Nephron progenitor cell (in vitro differentiated cells): Measurements from ENCODE around the gene NRCAM.

Experiments used
- DNase-seq: peaks from one replicate; pipeline ENCODE4 v3.0.0; 2021
- H3K27ac Mint-ChIP-seq: 2 replicates; pipeline ENCODE4 v1.8.0; 2021; ENCODE audit warnings: mild to moderate bottlenecking, moderate library complexity, mixed read lengths
- H3K27me3 Mint-ChIP-seq: 2 replicates; pipeline ENCODE4 v1.8.0; 2021; ENCODE audit warnings: mild to moderate bottlenecking, low read depth, mixed read lengths; ENCODE audit not compliant: poor library complexity
- H3K36me3 Mint-ChIP-seq: 2 replicates; pipeline ENCODE4 v1.8.0; 2021; ENCODE audit warnings: low read depth, mixed read lengths
- H3K4me1 Mint-ChIP-seq: 2 replicates; pipeline ENCODE4 v1.8.0; 2021; ENCODE audit warnings: mixed read lengths
- H3K4me3 Mint-ChIP-seq: 2 replicates; pipeline ENCODE4 v1.8.0; 2021; ENCODE audit warnings: mild to moderate bottlenecking, moderate library complexity, mixed read lengths
- H3K9me3 Mint-ChIP-seq: 2 replicates; pipeline ENCODE4 v1.8.0; 2021; ENCODE audit warnings: mild to moderate bottlenecking, moderate library complexity, mixed read lengths
- TF ChIP-seq, protein P1 (sequence below): fragments of 200-600 bp; sonication (generic); IDR thresholded peaks from 2 replicates; pipeline ENCODE4 v1.5.0; 2021; ENCODE audit warnings: antibody characterized with exemption

NRCAM gene

DNA sequence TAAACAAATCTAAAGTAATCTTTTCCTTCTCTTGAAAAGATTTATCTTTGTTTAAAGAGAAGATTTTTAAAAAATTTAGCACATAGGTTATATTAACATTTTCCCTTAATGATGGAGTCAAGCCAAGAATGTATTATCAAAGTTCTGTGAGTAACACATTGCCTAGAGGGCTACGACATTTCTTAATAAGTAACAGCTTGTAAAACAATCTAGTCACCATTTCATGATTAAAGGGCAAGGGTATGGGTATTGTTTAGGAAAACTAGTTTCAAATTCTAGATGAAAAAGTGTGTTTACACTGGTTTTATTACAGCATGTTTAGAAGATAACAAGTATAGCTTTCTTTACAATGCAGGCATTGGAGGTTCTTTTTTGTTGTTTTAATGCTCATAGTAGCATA, 297.5 kb downstream of the NRCAM start:
- TF ChIP-seq, protein P1, sequence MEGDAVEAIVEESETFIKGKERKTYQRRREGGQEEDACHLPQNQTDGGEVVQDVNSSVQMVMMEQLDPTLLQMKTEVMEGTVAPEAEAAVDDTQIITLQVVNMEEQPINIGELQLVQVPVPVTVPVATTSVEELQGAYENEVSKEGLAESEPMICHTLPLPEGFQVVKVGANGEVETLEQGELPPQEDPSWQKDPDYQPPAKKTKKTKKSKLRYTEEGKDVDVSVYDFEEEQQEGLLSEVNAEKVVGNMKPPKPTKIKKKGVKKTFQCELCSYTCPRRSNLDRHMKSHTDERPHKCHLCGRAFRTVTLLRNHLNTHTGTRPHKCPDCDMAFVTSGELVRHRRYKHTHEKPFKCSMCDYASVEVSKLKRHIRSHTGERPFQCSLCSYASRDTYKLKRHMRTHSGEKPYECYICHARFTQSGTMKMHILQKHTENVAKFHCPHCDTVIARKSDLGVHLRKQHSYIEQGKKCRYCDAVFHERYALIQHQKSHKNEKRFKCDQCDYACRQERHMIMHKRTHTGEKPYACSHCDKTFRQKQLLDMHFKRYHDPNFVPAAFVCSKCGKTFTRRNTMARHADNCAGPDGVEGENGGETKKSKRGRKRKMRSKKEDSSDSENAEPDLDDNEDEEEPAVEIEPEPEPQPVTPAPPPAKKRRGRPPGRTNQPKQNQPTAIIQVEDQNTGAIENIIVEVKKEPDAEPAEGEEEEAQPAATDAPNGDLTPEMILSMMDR: no peak
- Mint-ChIP-seq H3K36me3 (no peaks in the 10 kb centered on the region), H3K27ac (no peak overlapping the region), H3K4me1 (no peaks in the 10 kb centered on the region), H3K27me3 (peaks cover 5% of the 10 kb centered on the region), H3K9me3 (no peaks in the 10 kb centered on the region), H3K4me3 (no peak overlapping the region)
- DNase-seq: no peak

DNA sequence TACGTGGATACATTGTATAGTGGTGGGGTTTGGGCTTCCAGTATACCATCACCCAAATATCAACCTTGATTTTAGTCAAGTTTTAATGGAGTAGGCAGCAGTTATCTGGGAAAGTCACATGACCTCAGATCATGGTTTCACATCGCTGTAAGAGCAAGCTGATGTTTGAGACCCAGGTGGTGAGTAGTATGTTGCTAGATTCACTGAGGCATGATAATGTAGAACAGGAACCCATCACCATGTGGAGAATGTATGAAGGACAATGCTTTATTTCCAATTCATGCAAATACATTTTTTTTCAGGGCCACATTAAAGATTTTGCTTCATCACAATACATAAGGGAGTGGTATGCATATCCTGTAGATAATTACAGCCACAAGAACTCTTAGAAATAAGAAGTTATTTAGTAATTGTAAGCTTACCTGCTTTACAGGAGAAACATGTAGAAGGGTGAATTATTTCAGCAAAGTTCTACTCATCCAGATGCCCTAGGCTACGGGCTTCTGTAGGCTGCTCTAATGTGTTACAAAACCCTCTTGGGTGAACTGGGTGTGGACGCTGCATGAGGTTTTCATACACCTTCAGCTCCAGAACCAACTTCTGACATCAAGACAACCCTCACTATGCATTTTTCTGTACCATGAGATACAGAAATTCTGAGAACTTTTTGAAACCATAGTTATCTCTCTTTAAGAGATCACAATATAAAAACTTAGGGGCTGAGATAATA, 298.5 kb downstream of the NRCAM start:
- Mint-ChIP-seq H3K4me3 (no peak overlapping the region), H3K9me3 (no peaks in the 10 kb centered on the region), H3K27ac (no peak overlapping the region), H3K27me3 (peaks cover 5% of the 10 kb centered on the region), H3K36me3 (no peaks in the 10 kb centered on the region), H3K4me1 (no peaks in the 10 kb centered on the region)
- TF ChIP-seq, protein P1: no peak
- no peak for DNase-seq

DNA sequence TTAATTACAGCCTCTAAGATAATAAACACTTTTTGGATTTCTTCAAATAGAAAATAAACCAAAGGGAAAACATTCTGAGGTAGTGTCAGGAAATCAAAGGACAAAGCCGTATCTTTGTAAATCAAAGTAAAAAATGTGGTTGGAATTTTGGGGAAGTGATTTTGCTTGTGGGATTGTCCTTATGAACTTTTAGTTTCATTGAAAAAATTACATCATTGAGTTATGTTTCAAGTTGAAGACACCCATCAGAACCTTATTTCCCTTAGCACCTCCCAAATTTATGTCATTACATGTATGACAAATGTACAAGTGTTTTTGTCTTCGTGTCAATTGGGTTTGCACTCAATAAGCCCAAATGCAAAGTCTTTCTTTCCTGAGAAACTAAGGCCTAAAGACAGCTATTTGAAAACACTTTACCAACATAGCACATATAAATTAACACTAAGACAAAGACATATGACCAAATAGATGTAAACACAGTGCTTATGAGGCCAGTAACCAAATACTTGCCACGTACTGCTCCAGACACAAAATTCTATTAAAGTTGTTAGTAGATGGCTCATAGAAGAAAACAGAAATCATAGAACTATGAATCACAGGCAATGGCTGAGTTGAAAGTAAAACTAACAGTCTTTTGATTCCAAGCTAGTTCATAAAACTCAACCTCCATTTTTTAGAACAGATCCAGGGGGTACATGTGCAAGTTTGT, 299.2 kb downstream of the NRCAM start:
- no peak overlapping the region for H3K4me3 Mint-ChIP-seq
- H3K27me3 Mint-ChIP-seq: peaks cover 5% of the 10 kb centered on the region
- H3K4me1 Mint-ChIP-seq: no peaks in the 10 kb centered on the region
- no peaks in the 10 kb centered on the region for H3K9me3 Mint-ChIP-seq
- H3K27ac Mint-ChIP-seq: no peak overlapping the region
- TF ChIP-seq, protein P1: no peak
- DNase-seq: no peak
- H3K36me3 Mint-ChIP-seq: no peaks in the 10 kb centered on the region

DNA sequence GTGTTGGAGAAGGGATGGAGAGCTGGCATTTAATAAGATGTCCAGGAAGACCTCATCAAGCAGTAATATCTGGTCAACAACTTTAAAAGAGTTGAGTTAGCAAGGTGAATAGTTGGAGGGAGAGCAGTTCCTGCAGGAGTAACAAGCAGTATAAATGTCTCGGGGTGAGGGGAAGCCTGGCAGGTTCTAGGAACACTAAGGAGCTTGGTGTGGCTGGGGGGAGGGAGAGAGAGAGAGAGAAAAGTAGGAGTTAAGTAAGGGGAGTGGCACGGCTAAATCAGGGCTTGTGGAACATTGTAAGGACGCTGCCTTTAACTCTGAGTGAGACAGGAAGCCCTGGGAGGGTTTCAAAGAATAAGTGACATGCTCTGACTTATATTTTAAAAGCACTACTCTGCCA, 304.0 kb downstream of the NRCAM start:
- no peak overlapping the region for H3K27ac Mint-ChIP-seq
- no peaks in the 10 kb centered on the region for H3K4me1 Mint-ChIP-seq
- no peaks in the 10 kb centered on the region for H3K36me3 Mint-ChIP-seq
- H3K4me3 Mint-ChIP-seq: no peak overlapping the region
- H3K9me3 Mint-ChIP-seq: no peaks in the 10 kb centered on the region
- no peak for DNase-seq
- TF ChIP-seq, protein P1: no peak
- peaks cover 5% of the 10 kb centered on the region for H3K27me3 Mint-ChIP-seq

DNA sequence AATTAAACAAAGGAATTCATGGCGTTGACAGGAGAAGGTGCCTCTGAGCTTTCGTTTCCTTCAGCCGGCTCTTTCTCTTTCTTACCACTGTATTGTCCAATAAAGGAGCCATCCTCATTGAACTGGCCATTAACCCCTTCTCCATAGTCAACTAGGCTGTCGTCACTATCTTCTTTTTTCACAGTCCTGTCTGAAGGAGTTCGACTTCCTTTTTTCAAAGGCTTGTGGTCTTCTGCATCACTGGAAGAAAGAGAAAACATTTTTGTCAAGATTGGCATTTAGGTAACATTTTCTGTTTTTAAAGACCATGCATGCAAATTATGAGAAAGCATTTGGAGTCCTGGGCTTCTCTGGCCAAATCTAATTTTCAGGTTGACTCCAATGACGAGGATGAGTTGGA, 306.3 kb downstream of the NRCAM start:
- H3K27ac Mint-ChIP-seq: no peak overlapping the region
- H3K36me3 Mint-ChIP-seq: no peaks in the 10 kb centered on the region
- H3K4me3 Mint-ChIP-seq: no peak overlapping the region
- H3K4me1 Mint-ChIP-seq: no peaks in the 10 kb centered on the region
- H3K9me3 Mint-ChIP-seq: no peaks in the 10 kb centered on the region
- no peaks in the 10 kb centered on the region for H3K27me3 Mint-ChIP-seq
- DNase-seq: no peak
- TF ChIP-seq, protein P1: no peak

DNA sequence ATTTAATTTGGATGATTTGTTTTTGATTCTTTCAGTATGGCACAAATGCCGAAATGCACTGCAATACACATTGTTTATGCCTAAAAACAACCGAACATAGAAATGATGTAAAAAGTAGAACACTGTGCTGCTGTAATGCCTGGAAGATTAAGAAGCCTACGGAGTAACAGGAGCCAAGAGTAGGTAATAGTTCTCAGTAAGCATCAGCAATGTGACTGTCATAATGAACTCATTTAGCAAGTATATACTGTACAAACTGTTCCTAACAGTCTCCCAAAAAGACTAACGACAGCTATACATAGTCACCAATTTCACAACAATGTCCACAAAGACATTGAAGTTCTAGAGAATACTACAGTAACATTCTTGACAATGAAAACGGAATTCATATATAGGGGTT, 307.1 kb downstream of the NRCAM start:
- H3K36me3 Mint-ChIP-seq: no peaks in the 10 kb centered on the region
- H3K4me3 Mint-ChIP-seq: no peak overlapping the region
- no peaks in the 10 kb centered on the region for H3K9me3 Mint-ChIP-seq
- H3K27ac Mint-ChIP-seq: no peak overlapping the region
- no peaks in the 10 kb centered on the region for H3K4me1 Mint-ChIP-seq
- DNase-seq: no peak
- H3K27me3 Mint-ChIP-seq: no peaks in the 10 kb centered on the region
- TF ChIP-seq, protein P1: no peak
